GM12878 (cell line): ENCODE measurements around the gene FAM237B.

Source experiments
- POLR2AphosphoS2 ChIP-seq: IDR thresholded peaks from 2 replicates; pipeline ENCODE4 v1.6.1; 2011; ENCODE audit warnings: low read depth, mild to moderate bottlenecking, low read length, improper control_type of control experiment, moderate library complexity
- REST ChIP-seq: IDR thresholded peaks from 2 replicates; pipeline ENCODE4 v1.6.1; 2012; ENCODE audit warnings: mild to moderate bottlenecking, low read depth, low read length
- TAF1 ChIP-seq: IDR thresholded peaks from 2 replicates; pipeline ENCODE4 v1.6.1; 2011; ENCODE audit warnings: mild to moderate bottlenecking, low read depth, low read length, borderline replicate concordance
- TCF12 ChIP-seq: IDR thresholded peaks from 2 replicates; pipeline ENCODE4 v1.6.1; 2011; ENCODE audit warnings: low read depth, mild to moderate bottlenecking, low read length
- TCF7 ChIP-seq: IDR thresholded peaks from 2 replicates; pipeline ENCODE4 v1.6.1; 2014; ENCODE audit warnings: antibody characterized with exemption, borderline replicate concordance

- no peak for TF ChIP-seq TCF12
- no peak for TF ChIP-seq TCF7
- TF ChIP-seq POLR2AphosphoS2: no peak
- no peak for TF ChIP-seq TAF1
- no peak for TF ChIP-seq REST
Observed at GRCh38 chr7:90347759-90348158, 26.7 kb upstream of the FAM237B start.
